SHP77 treated with DMSO at 0.1 percent for 48 hours (cell line): ENCODE results near the gene ANKS1A.

Source experiments
- DNase-seq: peaks from one replicate; lab custom pipeline; 2025; lab: John Stamatoyannopoulos, UW

The ANKS1A gene

GRCh38 chr6:35043381-35044130 lies 154.5 kb downstream of the ANKS1A start:
- no peak for DNase-seq

GRCh38 chr6:35044145-35044745 lies 155.2 kb downstream of the ANKS1A start:
- DNase-seq, result no peak

- DNase-seq, result no peak
Measured at GRCh38 chr6:35044761-35045421, 155.8 kb downstream of the ANKS1A start.

GRCh38 chr6:35046103-35046502 lies 157.0 kb downstream of the ANKS1A start:
- DNase-seq, result no peak

GRCh38 chr6:35046862-35047261 lies 157.8 kb downstream of the ANKS1A start:
- DNase-seq, result no peak

- DNase-seq, result no peak
Measured at GRCh38 chr6:35047265-35048011, 158.4 kb downstream of the ANKS1A start.

GRCh38 chr6:35048031-35048613 lies 159.1 kb downstream of the ANKS1A start:
- no peak for DNase-seq

- no peak for DNase-seq
Measured at GRCh38 chr6:35048631-35049083, 159.6 kb downstream of the ANKS1A start.

- DNase-seq, result no peak
Measured at GRCh38 chr6:35049156-35049735, 160.2 kb downstream of the ANKS1A start.

GRCh38 chr6:35049900-35050756 lies 161.1 kb downstream of the ANKS1A start:
- no peak for DNase-seq

GRCh38 chr6:35050757-35051330 lies 161.8 kb downstream of the ANKS1A start:
- no peak for DNase-seq

- DNase-seq, result no peak
Measured at GRCh38 chr6:35051396-35051795, 162.3 kb downstream of the ANKS1A start.

GRCh38 chr6:35051997-35052583 lies 163.0 kb downstream of the ANKS1A start:
- DNase-seq, result no peak

- no peak for DNase-seq
Measured at GRCh38 chr6:35052694-35053565, 163.9 kb downstream of the ANKS1A start.

GRCh38 chr6:35053701-35054100 lies 164.6 kb downstream of the ANKS1A start:
- DNase-seq, result no peak

GRCh38 chr6:35054106-35054742 lies 165.2 kb downstream of the ANKS1A start:
- DNase-seq, result no peak

- no peak for DNase-seq
Measured at GRCh38 chr6:35054743-35055130, 165.7 kb downstream of the ANKS1A start.

GRCh38 chr6:35055891-35056290 lies 166.8 kb downstream of the ANKS1A start:
- DNase-seq, result no peak
